ENCODE results near the gene EZH2.

Gene EZH2

DNA sequence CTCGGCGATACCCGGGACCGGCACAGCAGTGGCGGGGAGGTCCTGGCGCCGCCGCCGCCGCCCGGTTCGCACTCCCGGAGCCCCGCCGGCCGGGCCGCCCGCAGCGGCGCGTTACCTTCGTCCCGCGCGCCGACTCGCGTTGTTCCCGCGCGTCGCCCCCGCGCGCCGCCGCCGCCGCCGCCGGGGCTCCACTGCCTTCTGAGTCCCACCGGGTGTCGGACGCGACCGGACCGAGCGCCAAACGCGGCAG is at the start of gene EZH2:
Gene EZH2 (minus strand): TSS at position 243 of the 250 bp plus-strand sequence. CDS start 36,993 bp downstream, outside the sequence.
- DNase-seq (ENCODE audit: low read depth in 2 of 2), result no peak

DNA sequence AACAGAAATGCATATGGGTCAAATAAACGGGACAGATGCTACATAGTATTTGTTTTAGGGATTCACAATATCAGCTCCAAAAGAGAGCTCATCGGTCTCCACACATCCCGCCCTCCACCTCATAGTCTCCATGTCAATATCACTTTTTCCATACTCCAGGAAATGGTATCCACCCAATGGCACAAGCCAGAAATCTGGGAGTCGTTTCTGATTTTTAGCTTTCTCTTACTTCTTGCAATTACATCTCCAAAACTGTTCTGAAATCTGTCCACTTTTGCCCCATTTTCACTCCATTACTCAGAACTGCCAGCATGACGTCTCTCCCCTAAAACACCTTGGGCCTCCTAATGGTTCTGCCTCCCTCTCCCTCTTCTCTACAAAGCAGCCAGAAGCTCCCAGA is 47.4 kb upstream of the EZH2 start:
- DNase-seq (ENCODE audit: low read depth in 2 of 2), result no peak

- no peak for DNase-seq (ENCODE audit: low read depth in 2 of 2)
Measured at GRCh38 chr7:148930335-148930734, 46.2 kb upstream of the EZH2 start.

- no peak for DNase-seq (ENCODE audit: low read depth in 2 of 2)
Measured at GRCh38 chr7:148929176-148929575, 45.1 kb upstream of the EZH2 start.

DNA sequence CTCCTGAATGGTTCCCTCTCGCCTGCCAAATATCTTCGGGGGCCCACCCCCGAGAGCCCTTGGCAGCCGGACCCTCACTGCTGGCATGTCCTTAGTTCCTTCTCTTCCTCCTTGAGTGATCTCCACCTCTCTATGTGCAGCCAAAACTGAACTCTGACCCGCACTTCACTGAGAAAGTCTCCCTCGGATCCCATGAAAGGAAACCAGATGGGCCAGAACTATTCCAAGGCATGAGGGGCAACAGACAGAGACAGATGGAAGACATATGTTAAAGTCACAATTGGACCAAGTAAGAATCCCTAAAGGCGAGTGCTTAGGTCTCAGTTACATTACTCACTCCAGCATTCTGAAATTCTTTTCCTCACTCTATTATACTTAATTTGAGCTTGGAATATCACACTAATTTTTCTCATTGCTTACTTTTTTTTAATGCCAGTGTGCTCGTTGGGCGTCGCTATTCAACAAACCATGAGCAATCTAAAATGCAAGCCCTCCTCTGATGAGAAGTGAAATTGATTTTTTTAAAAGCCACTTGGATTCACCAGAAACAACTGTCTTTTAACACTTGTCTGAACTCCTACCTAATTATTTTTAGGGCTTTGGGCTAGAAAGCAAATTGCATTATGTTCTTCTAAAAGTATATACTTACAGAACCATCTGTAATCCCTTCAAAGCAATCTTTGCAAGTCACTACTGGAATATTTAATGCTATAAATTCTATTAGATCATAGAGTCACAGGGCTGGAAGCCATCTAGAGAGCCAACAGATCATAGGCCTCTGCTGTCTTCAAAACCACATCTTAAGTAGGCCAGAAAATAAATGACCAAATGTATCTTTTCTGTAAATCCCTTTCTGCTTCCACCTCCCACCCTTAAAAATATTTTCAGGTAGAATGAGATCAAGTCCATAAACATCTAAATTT is 43.3 kb upstream of the EZH2 start:
- DNase-seq (ENCODE audit: low read depth in 2 of 2), result no peak

GRCh38 chr7:148925836-148926235 is 41.7 kb upstream of the EZH2 start:
- no peak for DNase-seq (ENCODE audit: low read depth in 2 of 2)

- DNase-seq (ENCODE audit: low read depth in 2 of 2), result no peak
Measured at GRCh38 chr7:148924011-148924410, 39.9 kb upstream of the EZH2 start.

GRCh38 chr7:148921806-148922205 is 37.7 kb upstream of the EZH2 start:
- DNase-seq (ENCODE audit: low read depth in 2 of 2), result no peak

- no peak for DNase-seq (ENCODE audit: low read depth in 2 of 2)
Measured at GRCh38 chr7:148921189-148921588, 37.1 kb upstream of the EZH2 start.

GRCh38 chr7:148919859-148920258 is 35.8 kb upstream of the EZH2 start:
- DNase-seq (ENCODE audit: low read depth in 2 of 2), result no peak

DNA sequence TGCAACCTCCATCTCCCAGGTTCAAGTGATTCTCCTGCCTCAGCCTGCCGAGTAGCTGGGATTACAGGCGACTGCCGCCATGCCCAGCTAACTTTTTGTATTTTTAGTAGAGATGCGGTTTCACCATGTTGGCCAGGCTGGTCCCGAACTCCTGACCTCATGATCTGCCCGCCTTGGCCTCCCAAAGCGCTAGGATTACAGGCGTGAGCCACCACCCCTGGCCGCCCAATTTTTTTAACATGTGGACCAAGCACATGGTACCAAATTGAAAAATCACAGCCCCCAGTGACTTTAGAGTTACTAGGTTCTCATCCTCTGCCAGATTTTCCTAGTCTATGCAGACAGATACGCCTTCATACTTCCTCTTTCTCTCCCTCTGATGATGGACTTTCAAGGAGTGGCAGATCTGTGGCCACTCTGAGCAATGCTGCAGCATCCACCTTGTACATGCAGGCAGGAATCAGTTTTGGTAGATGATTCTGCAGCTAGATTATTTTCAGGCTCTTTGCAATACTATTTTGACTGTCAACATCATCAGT is 34.0 kb upstream of the EZH2 start:
- no peak for DNase-seq (ENCODE audit: low read depth in 2 of 2)

DNA sequence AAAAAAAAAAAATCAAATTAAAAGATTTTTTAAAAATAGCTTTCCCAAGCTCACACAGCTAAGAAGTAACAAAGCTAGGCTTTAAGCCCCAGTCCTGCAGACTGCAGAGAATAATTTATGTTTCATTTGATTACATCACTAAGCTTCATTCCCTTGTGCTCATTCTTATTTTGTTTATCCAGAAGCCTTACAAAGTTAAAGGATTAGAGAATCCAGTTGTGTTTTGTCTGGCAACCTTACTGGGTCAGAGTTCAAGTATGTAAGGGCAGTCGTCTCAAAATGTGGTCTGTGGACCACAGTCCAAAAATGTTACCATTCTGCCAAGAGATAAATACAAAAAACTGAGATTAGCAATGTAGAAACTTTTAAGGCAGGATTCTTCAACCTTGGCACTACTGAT is 32.1 kb upstream of the EZH2 start:
- no peak for DNase-seq (ENCODE audit: low read depth in 2 of 2)

GRCh38 chr7:148915211-148915610 is 31.1 kb upstream of the EZH2 start:
- no peak for DNase-seq (ENCODE audit: low read depth in 2 of 2)

- peak; percentile 44 to 58 for DNase-seq (ENCODE audit: low read depth in 2 of 2)
Measured at GRCh38 chr7:148914208-148914777, 30.2 kb upstream of the EZH2 start.

GRCh38 chr7:148912758-148913541 is 28.9 kb upstream of the EZH2 start:
- peak in 1 of 2 donors; percentile 57 for DNase-seq (ENCODE audit: low read depth in 2 of 2)

DNA sequence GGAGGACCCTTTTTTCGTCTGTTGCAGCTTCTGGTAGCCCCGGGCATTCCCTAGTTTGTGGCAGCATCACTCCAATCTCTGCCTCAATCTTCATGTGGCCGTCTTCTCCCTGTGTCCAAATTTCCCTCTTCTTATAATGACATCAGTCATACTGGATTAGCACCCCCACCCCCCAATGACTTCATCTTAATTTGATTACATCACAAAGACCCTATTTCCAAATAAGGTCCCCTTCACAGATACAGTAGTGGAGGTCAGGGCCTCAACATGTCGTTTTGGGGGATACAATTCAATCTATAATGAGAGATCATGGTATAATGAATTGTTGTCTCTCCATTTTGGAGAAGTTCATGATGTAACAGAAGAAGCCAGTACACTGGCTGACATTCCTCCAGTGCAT is 28.1 kb upstream of the EZH2 start:
- no peak for DNase-seq (ENCODE audit: low read depth in 2 of 2)

DNA sequence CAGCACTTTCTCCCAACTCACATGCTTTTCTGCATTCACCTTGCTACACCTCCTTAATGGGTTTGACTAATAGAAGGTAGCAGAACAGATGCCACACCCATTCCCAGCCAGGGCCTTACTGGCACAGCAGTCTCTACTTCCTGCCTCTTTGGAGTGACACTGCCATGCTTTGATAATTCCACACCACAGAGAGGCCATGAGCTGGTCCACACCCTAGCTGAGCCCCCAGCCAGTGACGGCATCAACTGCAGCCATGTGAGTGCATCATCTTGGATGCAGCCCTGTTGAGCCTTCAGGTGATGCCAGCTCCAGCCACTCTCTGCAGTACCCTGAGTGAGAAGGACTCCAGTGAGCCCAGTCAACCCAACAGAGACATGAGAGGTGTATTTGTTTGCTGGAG is 27.5 kb upstream of the EZH2 start:
- no peak for DNase-seq (ENCODE audit: low read depth in 2 of 2)

DNA sequence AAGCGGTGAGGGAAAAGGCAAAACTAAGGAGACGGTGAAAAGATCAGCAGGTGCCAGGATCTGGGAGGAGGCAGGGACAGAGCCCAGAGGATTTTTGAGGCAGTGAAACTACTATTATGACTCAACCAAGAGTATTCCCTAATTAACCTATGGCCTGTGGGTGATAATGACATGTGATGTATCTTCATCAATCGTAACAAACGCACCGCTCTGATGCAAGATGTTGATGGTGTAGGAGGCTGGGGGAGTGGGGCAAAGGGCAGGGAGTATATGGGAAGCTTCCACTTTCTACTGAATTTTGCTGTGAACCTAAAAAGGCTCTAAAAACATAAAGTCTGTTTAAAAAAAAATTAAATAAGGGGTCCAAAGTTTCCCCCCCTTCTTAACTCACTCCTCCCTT is 25.5 kb upstream of the EZH2 start:
- no peak for DNase-seq (ENCODE audit: low read depth in 2 of 2)

- DNase-seq (ENCODE audit: low read depth in 2 of 2), result no peak
Measured at GRCh38 chr7:148906707-148907498, 22.8 kb upstream of the EZH2 start.

GRCh38 chr7:148905093-148905666 is 21.1 kb upstream of the EZH2 start:
- DNase-seq (ENCODE audit: low read depth in 2 of 2), result no peak

DNA sequence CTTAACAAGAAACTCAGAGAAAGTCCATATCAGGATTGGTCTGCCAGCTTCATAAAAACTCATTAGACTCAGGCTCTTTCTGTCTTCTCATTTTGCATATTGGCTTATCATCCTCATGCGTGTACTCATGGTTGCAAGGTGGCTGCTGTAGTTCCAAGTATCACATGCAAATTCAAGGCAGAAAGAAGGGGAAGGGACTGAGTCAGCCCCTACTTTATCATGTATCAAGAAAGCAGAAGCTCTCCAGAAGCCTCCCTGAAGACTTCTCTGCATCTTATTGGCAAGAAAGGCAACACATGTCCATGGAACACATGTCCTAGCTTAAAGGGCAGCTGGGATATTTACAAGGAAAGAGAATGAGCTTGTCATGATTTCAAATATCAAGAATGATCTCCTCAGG is 19.4 kb upstream of the EZH2 start:
- DNase-seq (ENCODE audit: low read depth in 2 of 2), result no peak

Data from stimulated activated CD8-positive, alpha-beta memory T cell treated with anti-CD3 and anti-CD28 coated beads, Interleukin-15, amount 100 ng/mL, for 48 hours (primary cell).